CD4-positive, CD25-positive, alpha-beta regulatory T cell (primary cell): Measurements from ENCODE around the gene NPB. TPM values are rescaled to one million over a fixed set of nuclear protein-coding genes. Genes with fewer than 3 reads are reported as not detected.

ENCODE experiments used
- ATAC-seq, 2 donors: fragments of 150-1000 bp; cut with Tn5 transposase; one replicate each; pipeline ENCODE4 v1.10.0; 2021; ENCODE audit warnings: low read depth in 2 of 2, moderate number of reproducible peaks in 2 of 2, moderate library complexity in 1 of 2
- DNase-seq, 3 donors: peaks; one replicate each; pipeline versions ENCODE4 v3.0.0 to v3.0.0-alpha.2; 2012 to 2022; ENCODE audit warnings: mixed read lengths in 1 of 3
- H3K27ac ChIP-seq: one replicate; pipeline ENCODE4 v1.7.0; 2013; ENCODE audit warnings: mild to moderate bottlenecking, low read length; ENCODE audit not compliant: insufficient read depth, poor library complexity, severe bottlenecking
- H3K27me3 ChIP-seq: one replicate; pipeline ENCODE4 v1.7.0; 2013; ENCODE audit warnings: low read length; ENCODE audit not compliant: control insufficient read depth, insufficient read depth
- H3K36me3 ChIP-seq: one replicate; pipeline ENCODE4 v1.7.0; 2013; ENCODE audit warnings: mild to moderate bottlenecking, low read length, moderate library complexity; ENCODE audit not compliant: control insufficient read depth, insufficient read depth
- H3K4me1 ChIP-seq: 2 replicates; pipeline ENCODE4 v1.7.0; 2013; ENCODE audit warnings: mild to moderate bottlenecking, low read length; ENCODE audit not compliant: insufficient read depth, control insufficient read depth, poor library complexity, severe bottlenecking
- H3K4me3 ChIP-seq: one replicate; pipeline ENCODE4 v1.7.0; 2013; ENCODE audit warnings: low read depth, mild to moderate bottlenecking, low read length, moderate library complexity
- H3K9me3 ChIP-seq, 2 experiments: 1 replicate in 1 of 2; 2 replicates in 1 of 2; pipeline ENCODE4 v1.7.0; 2013; ENCODE audit warnings: low read length in 2 of 2, mild to moderate bottlenecking in 1 of 2, moderate library complexity in 1 of 2; ENCODE audit not compliant: control insufficient read depth in 2 of 2
- H3K27ac Mint-ChIP-seq, 3 donors: one replicate each; pipeline ENCODE4 v1.8.0; 2020 to 2022; ENCODE audit warnings: mild to moderate bottlenecking in 3 of 3, mixed read lengths in 3 of 3, moderate library complexity in 2 of 3
- H3K27me3 Mint-ChIP-seq: one replicate; pipeline ENCODE4 v1.8.0; 2022; ENCODE audit warnings: mild to moderate bottlenecking, mixed read lengths
- H3K36me3 Mint-ChIP-seq: one replicate; pipeline ENCODE4 v1.8.0; 2020; ENCODE audit warnings: mixed read lengths
- H3K4me1 Mint-ChIP-seq, 4 donors: one replicate each; pipeline ENCODE4 v1.8.0; 2020 to 2022; ENCODE audit warnings: mixed read lengths in 4 of 4, mild to moderate bottlenecking in 1 of 4
- H3K4me3 Mint-ChIP-seq, 4 donors: one replicate each; pipeline ENCODE4 v1.8.0; 2020 to 2022; ENCODE audit warnings: mild to moderate bottlenecking in 4 of 4, mixed read lengths in 4 of 4, moderate library complexity in 3 of 4
- H3K9me3 Mint-ChIP-seq, 7 donors: one replicate each; pipeline ENCODE4 v1.8.0; 2020 to 2022; ENCODE audit warnings: mixed read lengths in 7 of 7, mild to moderate bottlenecking in 3 of 7, moderate library complexity in 2 of 7
- polyA plus RNA-seq, 4 donors: library from polyadenylated mRNA; unstranded; fragments of 300-500 nt; fragmentation: Illumina TruSeq; gene quantifications; one replicate each; pipeline ENCODE4 v1.2.3, GENCODE V29; 2021
- total RNA-seq: library from RNA; stranded (reverse); gene quantifications from one replicate; pipeline ENCODE4 v1.2.3, GENCODE V29; 2022

The NPB gene
- not detected for total RNA-seq
- polyA plus RNA-seq: under 1 TPM in 1 of 4 donors, not detected in 3; 0.10 TPM

GRCh38 chr17:81902023-81902652 lies at the start of gene NPB:
Gene NPB (plus strand): TSS chr17:81902238. CDS start chr17:81902278, 40 bp downstream.
- DNase-seq (peak in 1 of 3 donors; percentile 20), ATAC-seq (peak in 1 of 2 donors; percentile 45)
- Mint-ChIP-seq H3K4me3 (peak within 1 kb of the TSS in 1 of 4 donors; percentile 46), H3K9me3 (no peaks in the 10 kb centered on the region), H3K27me3 (peaks cover 9% of the 10 kb centered on the region), H3K27ac (no peak within 1 kb of the TSS), H3K36me3 (peaks cover 17% of the 10 kb centered on the region), H3K4me1 (peaks cover 0 to 10% (median 3%) of the 10 kb centered on the region in 4 donors)
- peaks cover 29% of the 10 kb centered on the region for H3K36me3 ChIP-seq
- no peak within 1 kb of the TSS for H3K27ac ChIP-seq
- H3K4me1 ChIP-seq: peaks cover 12% of the 10 kb centered on the region
- no peaks in the 10 kb centered on the region for H3K9me3 ChIP-seq
- no peak within 1 kb of the TSS for H3K4me3 ChIP-seq
- H3K27me3 ChIP-seq: no peaks in the 10 kb centered on the region

DNA sequence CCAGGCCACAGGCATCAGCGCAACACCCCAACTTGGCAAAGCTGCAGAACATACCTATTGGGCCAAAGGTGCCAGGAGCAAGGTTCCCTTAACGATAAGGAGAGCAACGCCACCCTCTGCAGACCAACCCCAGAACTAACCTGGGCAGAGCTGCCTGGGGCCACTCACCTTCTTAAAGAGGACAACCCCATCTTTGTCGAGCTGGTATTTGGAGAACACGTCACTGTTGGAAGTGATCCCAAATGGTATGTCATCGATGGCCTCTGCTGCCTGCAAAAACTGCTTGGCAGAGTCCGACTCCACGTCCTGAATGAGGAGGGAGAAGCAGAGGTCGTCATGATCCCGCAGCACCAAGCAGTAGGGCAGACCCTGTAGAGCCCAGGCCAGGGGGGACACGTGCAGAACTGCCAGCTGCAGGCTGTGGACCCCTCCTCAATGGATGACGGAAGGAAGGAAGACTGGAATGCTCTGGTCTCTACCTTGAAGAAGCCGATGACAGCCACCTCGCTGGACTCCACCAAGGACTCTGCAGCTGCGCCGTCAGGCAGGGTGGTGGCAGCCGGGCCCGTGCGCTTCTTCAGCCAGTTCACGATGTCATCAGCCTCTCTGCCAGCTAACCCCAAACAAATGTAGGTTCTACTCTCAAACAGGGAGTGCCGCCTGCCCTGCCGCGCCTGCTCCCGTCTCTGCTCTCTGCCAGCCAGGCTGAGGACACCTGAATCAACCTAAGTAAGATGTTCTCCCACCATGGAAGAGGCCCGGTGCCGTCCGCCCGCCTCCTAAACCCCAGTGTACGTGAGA lies 46.9 kb upstream of the NPB start:
- Histone ChIP-seq H3K27ac (no peak overlapping the region), H3K9me3 (no peaks in the 10 kb centered on the region), H3K36me3 (peaks cover 50% of the 10 kb centered on the region), H3K4me1 (peaks cover 21% of the 10 kb centered on the region), H3K27me3 (no peaks in the 10 kb centered on the region), H3K4me3 (no peak overlapping the region)
- Mint-ChIP-seq H3K27ac (peak overlapping the region in 1 of 3 donors; percentile 26), H3K9me3 (no peaks in the 10 kb centered on the region), H3K4me1 (peaks cover 0 to 25% (median 4%) of the 10 kb centered on the region in 4 donors), H3K27me3 (no peaks in the 10 kb centered on the region), H3K36me3 (peaks cover 7% of the 10 kb centered on the region), H3K4me3 (peak overlapping the region in 1 of 4 donors; percentile 84)
- DNase-seq (peak in 1 of 3 donors; percentile 33), ATAC-seq (no peak)

GRCh38 chr17:81858170-81858966 lies 43.7 kb upstream of the NPB start:
- Histone ChIP-seq H3K27ac (no peak overlapping the region), H3K36me3 (peaks cover 31% of the 10 kb centered on the region)
- no peak overlapping the region for H3K27ac Mint-ChIP-seq

DNA sequence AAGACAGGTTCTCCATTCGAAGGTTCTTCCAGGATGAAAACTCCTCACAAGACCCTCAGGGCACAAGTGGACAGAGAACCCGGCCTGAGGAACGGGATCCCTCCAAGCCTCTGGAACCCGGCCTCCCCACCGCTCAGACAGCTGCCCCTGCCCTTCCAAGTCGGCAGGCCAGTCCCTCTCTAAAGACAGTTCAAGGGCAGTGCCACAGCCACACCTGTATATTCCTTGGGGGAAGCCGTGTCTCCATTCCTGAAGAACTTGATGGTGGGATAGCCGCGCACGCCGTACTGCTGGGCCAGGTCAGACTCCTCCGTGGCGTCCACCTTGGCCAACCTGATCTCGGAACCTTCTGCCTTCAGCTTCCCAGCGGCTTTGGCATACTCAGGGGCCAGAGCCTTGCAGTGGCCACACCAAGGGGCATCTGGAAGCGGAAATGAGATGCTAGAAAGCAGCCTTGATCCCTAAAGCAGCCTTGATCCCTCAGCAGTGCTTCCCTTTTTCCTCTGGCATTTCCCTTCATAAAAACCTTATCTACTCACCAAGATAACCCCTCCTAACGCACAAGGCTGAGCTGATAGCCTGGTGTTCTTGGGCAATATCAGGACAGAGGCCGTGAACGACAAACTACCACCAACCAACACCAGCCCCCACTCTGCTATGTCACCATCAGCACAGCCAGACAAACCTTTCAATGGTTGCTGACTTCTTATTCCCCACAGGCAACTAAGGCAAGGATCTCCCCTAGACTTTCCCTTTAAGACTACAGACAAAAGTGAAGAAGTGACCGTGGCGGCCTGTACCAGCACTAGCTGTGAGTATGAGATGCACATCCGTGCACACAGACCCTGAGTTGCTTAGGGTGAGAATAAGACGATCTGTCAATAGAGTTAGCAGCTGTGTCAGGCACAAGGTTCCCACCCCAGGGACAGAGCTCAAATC lies 42.8 kb upstream of the NPB start:
- peak overlapping the region; percentile 79 for H3K27ac ChIP-seq
- ATAC-seq (no peak), DNase-seq (peak in 1 of 3 donors; percentile 38)

More at GRCh38 chr17:81858170-81858966, 43.7 kb upstream of the NPB start:
- no peak for ATAC-seq
- H3K27me3 ChIP-seq: no peaks in the 10 kb centered on the region
- H3K9me3 ChIP-seq: no peaks in the 10 kb centered on the region
- H3K4me1 Mint-ChIP-seq: peaks cover 1 to 45% (median 8%) of the 10 kb centered on the region in 4 donors
- peak overlapping the region; percentile 74 to 93 (median 89) for H3K4me3 Mint-ChIP-seq
- peaks cover 4% of the 10 kb centered on the region for H3K27me3 Mint-ChIP-seq
- peaks cover 5% of the 10 kb centered on the region for H3K36me3 Mint-ChIP-seq
- peaks cover 33% of the 10 kb centered on the region for H3K4me1 ChIP-seq
- H3K9me3 Mint-ChIP-seq: no peaks in the 10 kb centered on the region
- no peak overlapping the region for H3K4me3 ChIP-seq
- no peak for DNase-seq

GRCh38 chr17:81859906-81860755 lies 41.9 kb upstream of the NPB start, which contains the start of gene P4HB:
Gene P4HB (minus strand): TSS chr17:81860535. CDS start chr17:81860471, 64 bp downstream.
- peak within 1 kb of the TSS; percentile 83 for H3K4me3 ChIP-seq
- H3K4me1 ChIP-seq: peaks cover 33% of the 10 kb centered on the region
- ATAC-seq: no peak
- Mint-ChIP-seq H3K4me1 (peaks cover 6 to 46% (median 8%) of the 10 kb centered on the region in 4 donors), H3K36me3 (peaks cover 5% of the 10 kb centered on the region), H3K27me3 (peaks cover 4% of the 10 kb centered on the region), H3K9me3 (no peaks in the 10 kb centered on the region), H3K4me3 (peak within 1 kb of the TSS; percentile 93 to 96 (median 94)), H3K27ac (peak within 1 kb of the TSS; percentile 93 to 97 (median 96))
- H3K27me3 ChIP-seq: no peaks in the 10 kb centered on the region
- H3K27ac ChIP-seq: peak within 1 kb of the TSS; percentile 98
- H3K9me3 ChIP-seq: no peaks in the 10 kb centered on the region
- DNase-seq: no peak
- peaks cover 16% of the 10 kb centered on the region for H3K36me3 ChIP-seq

More for the DNA sequence above, 42.8 kb upstream of the NPB start:
- Histone ChIP-seq H3K4me3 (peak overlapping the region; percentile 83), H3K36me3 (peaks cover 23% of the 10 kb centered on the region), H3K27me3 (no peaks in the 10 kb centered on the region), H3K9me3 (no peaks in the 10 kb centered on the region), H3K4me1 (peaks cover 33% of the 10 kb centered on the region)
- H3K27me3 Mint-ChIP-seq: peaks cover 4% of the 10 kb centered on the region
- H3K36me3 Mint-ChIP-seq: peaks cover 5% of the 10 kb centered on the region
- H3K4me3 Mint-ChIP-seq: peak overlapping the region; percentile 89 to 96 (median 92)
- peak overlapping the region; percentile 40 to 97 (median 93) for H3K27ac Mint-ChIP-seq
- H3K4me1 Mint-ChIP-seq: peaks cover 6 to 46% (median 8%) of the 10 kb centered on the region in 4 donors
- H3K9me3 Mint-ChIP-seq: no peaks in the 10 kb centered on the region

GRCh38 chr17:81860756-81861568 lies 41.1 kb upstream of the NPB start:
- no peaks in the 10 kb centered on the region for H3K9me3 ChIP-seq
- H3K27ac ChIP-seq: peak overlapping the region; percentile 98
- peak overlapping the region; percentile 91 to 94 (median 94) for H3K4me3 Mint-ChIP-seq
- H3K27me3 ChIP-seq: no peaks in the 10 kb centered on the region
- peaks cover 4% of the 10 kb centered on the region for H3K27me3 Mint-ChIP-seq
- DNase-seq (peak; percentile 99 to 100 (median 100)), ATAC-seq (peak; percentile 87 to 89)
- H3K36me3 Mint-ChIP-seq: peaks cover 5% of the 10 kb centered on the region
- H3K36me3 ChIP-seq: peaks cover 10% of the 10 kb centered on the region
- H3K27ac Mint-ChIP-seq: peak overlapping the region; percentile 93 to 96 (median 96)
- H3K4me1 Mint-ChIP-seq: peaks cover 6 to 50% (median 8%) of the 10 kb centered on the region in 4 donors
- no peaks in the 10 kb centered on the region for H3K9me3 Mint-ChIP-seq
- H3K4me1 ChIP-seq: peaks cover 33% of the 10 kb centered on the region
- H3K4me3 ChIP-seq: peak overlapping the region; percentile 57
